NCI-H345 treated with DMSO at 0.1 percent for 48 hours (cell line): ENCODE data around the gene CDKL4.
"Not testable (repeated sequence)": the region's sequence is repeated elsewhere in the genome, so short reads cannot be mapped to it uniquely, and the experiment has no call there.

ENCODE experiments used
- DNase-seq: peaks from one replicate; lab custom pipeline; 2025; ENCODE audit not compliant: unreplicated experiment; lab: John Stamatoyannopoulos, UW

Gene CDKL4

DNA sequence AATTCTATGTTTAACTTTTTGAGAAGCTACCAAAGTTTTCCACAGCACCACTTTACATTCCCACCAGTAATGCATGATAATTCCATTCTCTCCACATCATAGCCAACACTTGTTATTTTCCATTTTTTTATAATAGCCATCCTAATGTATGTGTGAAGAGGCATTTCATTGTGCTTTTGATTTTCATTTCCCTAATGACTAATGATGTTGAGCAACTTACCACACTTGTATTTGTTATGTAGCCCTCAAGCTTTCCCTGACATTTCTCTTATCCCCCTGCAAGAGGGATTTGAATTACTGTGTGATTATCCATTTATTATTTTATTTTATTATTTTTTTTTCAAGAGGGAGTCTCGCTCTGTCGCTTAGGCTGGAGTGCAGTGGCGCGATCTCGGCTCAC, 99.4 kb downstream of the CDKL4 start:
- no peak for DNase-seq

DNA sequence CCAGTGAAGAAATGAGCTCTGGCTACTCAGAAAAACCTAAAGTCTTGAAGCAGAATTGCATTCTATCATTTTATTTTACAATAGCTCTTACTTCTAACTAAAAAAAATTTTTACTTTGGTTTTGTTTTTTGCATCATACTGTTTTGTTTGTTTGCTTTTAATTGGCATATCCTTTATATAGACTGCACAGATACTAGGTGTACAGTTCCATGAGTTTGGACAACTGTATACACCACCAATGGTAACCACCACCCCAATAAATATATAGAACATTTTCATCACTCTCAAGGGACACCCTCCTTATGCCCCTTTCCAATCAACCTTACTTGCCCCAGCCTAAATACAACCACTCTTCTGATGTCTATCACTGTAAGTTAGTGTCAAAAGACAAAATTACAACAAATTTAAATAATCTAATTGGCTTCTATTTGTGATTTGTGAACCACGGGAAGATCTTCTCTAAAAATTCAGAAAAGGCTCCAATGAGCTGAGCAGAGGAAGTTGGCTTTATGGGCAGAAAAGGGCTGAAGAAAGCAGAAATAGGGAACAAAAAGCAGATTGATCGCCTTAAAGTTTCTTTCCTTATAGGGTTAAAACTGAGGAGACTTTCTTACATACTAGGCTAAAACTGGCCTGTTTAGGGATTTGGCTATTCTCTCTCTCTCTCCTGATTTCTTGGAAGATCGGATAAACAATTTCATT, 100.7 kb downstream of the CDKL4 start:
- DNase-seq: no peak

DNA sequence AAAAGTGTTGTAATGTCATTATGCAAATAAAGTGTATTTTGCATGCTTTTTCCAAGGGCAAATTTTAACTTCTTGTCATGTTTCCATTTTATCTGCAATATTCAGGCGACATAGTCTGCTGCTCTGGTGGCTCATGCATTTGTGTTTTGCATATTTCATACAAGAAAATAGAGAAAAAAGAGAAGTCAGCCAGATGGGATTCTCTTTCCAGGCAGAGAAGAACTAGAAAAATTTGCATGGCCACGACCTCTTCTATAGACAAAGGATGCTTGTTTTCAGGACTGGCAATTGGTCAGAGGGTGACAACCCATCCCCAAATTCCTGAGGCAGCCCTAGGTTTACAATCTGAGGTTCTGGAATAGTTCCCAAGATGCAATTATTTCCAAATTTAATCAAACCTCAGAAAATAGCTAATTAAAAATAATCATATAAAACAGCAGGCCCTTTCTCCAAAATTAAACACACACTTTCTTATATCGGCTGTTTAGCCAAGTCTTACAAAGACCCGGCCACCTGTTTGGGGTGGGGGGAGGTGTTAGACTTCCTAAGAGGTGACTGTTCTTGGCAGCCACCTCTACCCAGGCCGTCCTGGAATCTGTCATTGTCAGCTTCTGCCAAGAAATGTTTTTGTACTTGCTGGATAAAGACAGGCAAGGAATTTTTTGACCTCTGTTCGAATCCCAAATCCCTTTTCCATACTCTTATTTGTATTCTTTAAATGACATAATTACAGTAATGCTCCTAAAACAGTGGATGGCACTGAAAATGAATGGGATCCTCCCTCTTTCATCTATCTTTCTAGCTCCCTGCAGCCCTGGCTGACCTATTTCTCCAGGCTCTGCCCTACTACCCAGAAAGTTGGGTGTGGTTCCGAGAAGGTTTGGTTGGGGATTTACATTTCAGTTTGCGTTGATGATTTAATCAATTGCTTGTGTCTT, 102.2 kb downstream of the CDKL4 start:
- no peak for DNase-seq

- not testable (repeated sequence) for DNase-seq
These were observed 102.8 kb downstream of the CDKL4 start for GRCh38 chr2:39140948-39141333.

GRCh38 chr2:39140322-39140847, 103.4 kb downstream of the CDKL4 start:
- no peak for DNase-seq

GRCh38 chr2:39139511-39140237, 104.1 kb downstream of the CDKL4 start:
- DNase-seq: no peak

- no peak for DNase-seq
These were observed 104.9 kb downstream of the CDKL4 start for GRCh38 chr2:39138837-39139211.

DNA sequence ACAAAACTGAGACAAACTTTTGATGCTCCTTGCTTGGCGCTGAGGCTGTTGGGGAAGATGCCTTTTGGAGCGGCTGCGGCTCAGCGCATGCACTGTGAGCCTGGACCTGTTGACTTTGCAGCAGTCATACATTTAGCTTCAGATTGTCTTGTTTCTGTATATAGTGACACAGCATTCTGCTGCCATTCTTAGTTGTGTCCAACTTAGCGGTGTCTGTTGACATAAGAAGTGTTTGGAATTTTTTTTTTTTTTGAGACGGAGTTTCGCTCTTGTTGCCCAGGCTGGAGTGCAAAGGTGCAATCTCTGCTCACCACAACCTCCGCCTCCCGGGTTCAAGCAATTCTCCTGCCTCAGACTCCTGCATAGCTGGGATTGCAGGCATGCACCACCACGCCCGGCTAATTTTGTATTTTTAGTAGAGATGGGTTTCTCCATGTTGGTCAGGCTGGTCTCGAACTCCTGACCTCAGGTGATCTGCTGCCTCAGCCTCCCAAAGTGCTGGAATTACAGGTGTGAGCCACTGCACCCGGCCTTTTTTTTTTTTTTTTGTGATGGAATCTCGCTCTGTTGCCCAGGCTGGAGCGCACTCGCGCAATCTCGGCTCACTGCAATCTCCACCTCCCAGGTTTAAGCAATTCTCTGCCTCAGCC, 105.5 kb downstream of the CDKL4 start:
- DNase-seq: not testable (repeated sequence)

DNA sequence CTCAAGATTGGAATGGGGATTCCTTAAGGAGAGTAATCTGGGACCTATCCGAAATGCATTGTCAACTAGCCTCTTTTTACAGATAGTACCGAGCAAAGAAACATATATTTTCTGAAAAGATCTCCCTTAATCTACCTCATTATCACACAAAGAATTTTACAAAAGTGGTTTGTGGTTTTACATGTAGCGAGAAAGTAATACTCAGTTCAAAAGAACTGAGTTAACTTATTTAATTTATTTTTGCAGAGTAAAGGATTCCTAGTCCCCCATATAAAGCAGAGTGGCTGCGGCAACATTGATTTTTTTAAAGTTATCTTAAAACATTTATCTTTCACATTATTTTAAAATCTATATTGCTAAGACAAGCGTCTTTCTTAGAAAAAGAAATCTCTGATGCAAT, 107.0 kb downstream of the CDKL4 start:
- DNase-seq: no peak

DNA sequence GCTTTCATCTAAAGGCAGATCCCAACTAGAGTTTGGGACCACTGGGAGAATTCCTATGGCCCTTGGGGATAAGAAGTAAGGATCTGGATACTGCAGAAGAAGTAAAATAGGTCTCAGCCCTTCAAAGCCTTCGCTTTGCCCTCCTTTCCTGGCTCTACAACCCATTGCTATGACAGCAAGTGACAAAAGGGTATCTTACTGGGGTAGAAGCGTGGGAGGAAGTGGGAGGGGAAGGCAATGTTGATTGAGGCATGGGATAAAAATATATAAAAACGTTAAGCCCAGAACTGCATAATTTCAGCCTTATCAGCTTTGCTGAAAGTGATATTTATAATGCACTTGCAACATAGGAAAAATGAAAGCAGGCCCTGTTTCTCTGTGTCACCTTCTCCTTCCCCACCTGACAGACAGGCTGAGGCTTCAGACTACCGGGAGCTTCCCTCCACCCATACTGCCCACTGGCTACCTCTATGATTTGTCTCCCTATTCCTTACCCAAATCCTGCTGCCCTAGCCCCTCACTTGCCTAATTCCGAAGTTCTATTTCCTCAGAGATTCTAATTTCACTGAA, 108.0 kb downstream of the CDKL4 start:
- no peak for DNase-seq

DNA sequence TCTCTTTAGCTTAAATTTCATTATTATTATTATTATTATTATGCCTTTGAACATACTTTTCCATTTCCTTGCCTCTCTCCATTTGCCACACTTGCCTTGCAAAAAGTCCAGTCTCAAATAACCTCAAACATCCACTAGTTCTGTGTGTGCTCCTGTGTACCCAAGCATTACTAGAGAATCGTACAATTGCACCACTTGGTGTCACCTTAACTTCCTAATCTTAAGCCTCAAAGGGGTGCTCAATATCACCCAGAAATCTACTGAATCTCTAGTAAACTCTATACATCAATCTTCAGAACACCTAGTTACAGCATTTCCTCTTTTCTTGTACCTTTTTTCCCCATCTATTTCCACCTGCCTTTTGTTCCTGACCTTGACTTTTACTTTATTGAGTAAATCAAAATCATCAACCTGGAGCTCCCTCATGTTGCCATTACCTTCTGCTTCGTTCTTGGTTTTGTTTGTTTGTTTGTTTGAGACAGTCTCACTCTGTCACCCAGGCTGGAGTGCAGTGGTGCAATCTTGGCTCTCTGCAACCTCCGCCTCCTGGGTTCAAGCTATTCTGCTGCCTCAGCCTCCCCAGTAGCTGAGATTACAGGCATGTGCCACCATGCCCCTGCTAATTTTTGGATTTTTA, 110.4 kb downstream of the CDKL4 start:
- DNase-seq: no peak

- DNase-seq: no peak
These were observed 114.8 kb downstream of the CDKL4 start for GRCh38 chr2:39128919-39129391.

DNA sequence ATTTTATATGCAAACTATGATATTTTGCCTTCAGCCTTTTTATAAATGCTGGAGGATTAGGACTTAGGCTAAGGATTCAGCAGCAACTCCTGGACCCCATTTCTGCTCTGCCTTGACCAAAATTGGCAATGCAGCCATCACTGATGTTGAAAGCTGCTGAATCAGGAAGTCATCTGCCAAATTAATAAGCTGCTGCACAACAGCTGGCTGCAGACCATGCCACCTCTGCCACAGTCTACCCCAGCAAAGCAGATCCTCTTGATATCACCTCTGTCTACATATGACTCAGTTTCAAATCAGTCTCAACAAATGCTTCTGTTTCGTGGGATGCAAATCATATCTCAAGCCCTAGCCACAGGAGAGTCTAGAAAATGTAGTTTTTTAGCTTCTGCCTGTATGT, 115.8 kb downstream of the CDKL4 start:
- DNase-seq: no peak
